Heart left ventricle (tissue), 13 donors: ENCODE results near the gene PLCH1.

Source experiments
- POLR2A ChIP-seq, 2 donors: fragments of 450-650 bp; IDR thresholded peaks; one replicate each; pipeline ENCODE4 v1.6.1; 2017; ENCODE audit warnings: antibody characterized with exemption in 2 of 2, mild to moderate bottlenecking in 2 of 2, moderate library complexity in 2 of 2
- TF ChIP-seq, protein P1 (sequence below), 12 donors: fragments of 200-600 bp; sonication (generic) in 4 of 12; IDR thresholded peaks; one replicate each; pipeline versions ENCODE4 v1.5.0 to v1.8.0; 2018 to 2022; ENCODE audit warnings: antibody characterized with exemption in 12 of 12, mild to moderate bottlenecking in 5 of 12
- donor health status: ischemic (EF 13 %, LVEDD 7.1; RV severe dilation, severe dysfunction).
- donor health status: DM: no; HTN: yes; CAD: no.
- donor health status: DM: no; HTN: no; CAD: no.
- donor health status: ischemic (EF 25% LVEDD 6.9; RV normal size, moderate dysfunction).
- donor health status: ischemic (EF 25% LVEDD 5.7; RV mildly dilated, moderate dysfunction).
- donor health status: ischemic (EF 35%, LVEDD 5.7; RV mildly dilated, moderate dysfunction).
- donor health status: nonischemic (EF 11% LVEDD 7.7; RV severe dilation, severe dysfunction).
- donor health status: DM: yes; HTN: yes; CAD: no.
- donor health status: PGD.
- donor health status: ischemic (EF 29% LVEDD 5.4; RV normal size, mild dysfunction).
- donor health status: nonischemic (EF 23%, LVEDD 6.1; RV moderate dilation, normal function).

DNA sequence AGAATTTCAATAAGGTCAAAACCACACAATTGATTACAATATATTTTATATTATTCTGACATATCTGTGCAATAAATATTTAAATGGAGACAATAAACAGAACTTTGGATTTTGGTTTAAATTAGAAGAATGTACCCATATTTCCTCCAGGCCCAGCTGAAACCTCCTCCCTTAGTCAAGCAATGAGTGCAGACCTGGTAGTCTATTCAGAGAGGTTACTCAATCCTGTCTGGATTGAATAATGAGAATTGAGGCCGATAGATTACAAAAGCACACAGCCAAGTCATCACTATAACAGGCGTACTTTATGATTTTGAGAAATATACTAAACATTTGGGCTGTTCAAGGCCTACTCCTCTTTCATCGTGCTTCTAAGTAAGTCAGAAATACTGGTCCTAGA, 336.9 kb downstream of the PLCH1 start:
- TF ChIP-seq, protein P1, sequence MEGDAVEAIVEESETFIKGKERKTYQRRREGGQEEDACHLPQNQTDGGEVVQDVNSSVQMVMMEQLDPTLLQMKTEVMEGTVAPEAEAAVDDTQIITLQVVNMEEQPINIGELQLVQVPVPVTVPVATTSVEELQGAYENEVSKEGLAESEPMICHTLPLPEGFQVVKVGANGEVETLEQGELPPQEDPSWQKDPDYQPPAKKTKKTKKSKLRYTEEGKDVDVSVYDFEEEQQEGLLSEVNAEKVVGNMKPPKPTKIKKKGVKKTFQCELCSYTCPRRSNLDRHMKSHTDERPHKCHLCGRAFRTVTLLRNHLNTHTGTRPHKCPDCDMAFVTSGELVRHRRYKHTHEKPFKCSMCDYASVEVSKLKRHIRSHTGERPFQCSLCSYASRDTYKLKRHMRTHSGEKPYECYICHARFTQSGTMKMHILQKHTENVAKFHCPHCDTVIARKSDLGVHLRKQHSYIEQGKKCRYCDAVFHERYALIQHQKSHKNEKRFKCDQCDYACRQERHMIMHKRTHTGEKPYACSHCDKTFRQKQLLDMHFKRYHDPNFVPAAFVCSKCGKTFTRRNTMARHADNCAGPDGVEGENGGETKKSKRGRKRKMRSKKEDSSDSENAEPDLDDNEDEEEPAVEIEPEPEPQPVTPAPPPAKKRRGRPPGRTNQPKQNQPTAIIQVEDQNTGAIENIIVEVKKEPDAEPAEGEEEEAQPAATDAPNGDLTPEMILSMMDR (IDR thresholded peaks at IDR 0.05), result no peak
- TF ChIP-seq POLR2A (IDR thresholded peaks at IDR 0.05), result no peak
